HG03025 (cell line): Measurements from ENCODE around the gene BFSP1.

ENCODE experiments used
- ATAC-seq: cut with Tn5 transposase; IDR thresholded peaks from one replicate; pipeline ENCODE4 v1.9.1; 2021; ENCODE audit warnings: mild to moderate bottlenecking, moderate library complexity; ENCODE audit not compliant: unreplicated experiment, low FRiP score

The BFSP1 gene

DNA sequence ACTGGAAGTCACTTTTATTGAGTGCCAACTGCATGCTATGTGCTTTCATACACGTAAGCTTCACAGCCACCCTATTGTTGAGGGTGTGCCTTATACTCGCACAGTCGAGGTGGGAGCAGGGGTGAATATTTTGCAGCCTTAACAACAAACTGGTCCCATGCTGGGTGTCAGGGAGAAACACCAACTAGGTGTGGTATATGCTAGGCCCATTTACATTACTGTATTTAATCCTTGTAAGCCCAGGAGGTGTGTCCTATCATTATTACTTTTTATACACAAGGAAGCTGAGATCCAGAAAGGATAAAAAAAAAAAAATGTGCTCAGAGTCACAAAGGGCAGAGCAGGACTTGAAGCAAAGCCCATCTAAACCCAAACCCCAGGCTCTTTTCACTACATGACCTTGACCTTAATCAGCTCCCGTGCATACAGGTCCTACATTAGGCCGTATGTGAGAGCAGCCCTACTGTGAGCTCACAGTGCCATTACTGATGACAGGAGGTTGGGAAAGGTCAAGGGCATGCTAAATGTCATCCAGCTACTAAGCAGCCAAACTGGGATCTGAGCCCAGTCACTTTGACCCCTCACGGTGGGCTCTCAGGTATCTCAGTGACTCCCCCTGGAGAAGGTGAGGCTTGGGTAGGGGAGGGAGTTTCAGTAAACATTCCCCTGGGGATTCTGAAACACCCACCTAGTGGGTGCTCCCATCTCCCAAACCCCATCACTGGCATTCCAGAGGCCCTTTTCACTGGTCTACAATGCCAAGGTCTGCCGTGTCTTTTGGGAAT, 61.7 kb downstream of the BFSP1 start:
- ATAC-seq: no peak

DNA sequence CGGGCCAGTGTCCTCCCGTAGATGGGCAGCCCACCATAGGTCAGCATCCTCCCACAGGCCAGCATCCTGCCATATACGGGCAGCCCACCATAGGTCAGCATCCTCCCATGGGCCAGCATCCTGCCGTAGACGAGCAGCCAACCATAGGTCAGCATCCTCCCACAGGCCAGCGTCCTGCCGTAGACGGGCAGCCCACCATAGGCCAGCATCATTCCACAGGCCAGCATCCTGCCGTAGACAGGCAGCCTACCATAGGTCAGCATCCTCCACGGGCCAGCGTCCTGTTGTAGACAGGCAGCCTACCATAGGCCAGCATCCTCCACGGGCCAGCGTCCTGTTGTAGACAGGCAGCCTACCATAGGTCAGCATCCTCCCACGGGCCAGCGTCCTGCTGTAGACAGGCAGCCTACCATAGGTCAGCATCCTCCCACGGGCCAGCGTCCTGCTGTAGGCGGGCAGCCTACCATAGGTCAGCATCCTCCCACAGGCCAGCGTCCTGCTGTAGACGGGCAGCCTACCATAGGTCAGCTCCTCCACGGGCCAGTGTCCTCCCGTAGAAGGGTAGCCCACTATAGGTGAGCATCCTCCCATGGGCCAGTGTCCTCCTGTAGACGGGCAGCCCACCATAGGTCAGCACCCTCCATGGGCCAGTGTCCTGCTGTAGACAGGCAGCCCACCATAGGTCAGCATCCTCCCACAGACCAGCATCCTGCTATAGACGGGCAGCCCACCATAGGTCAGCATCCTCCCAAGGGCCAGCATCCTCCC, 62.9 kb downstream of the BFSP1 start:
- no peak for ATAC-seq

DNA sequence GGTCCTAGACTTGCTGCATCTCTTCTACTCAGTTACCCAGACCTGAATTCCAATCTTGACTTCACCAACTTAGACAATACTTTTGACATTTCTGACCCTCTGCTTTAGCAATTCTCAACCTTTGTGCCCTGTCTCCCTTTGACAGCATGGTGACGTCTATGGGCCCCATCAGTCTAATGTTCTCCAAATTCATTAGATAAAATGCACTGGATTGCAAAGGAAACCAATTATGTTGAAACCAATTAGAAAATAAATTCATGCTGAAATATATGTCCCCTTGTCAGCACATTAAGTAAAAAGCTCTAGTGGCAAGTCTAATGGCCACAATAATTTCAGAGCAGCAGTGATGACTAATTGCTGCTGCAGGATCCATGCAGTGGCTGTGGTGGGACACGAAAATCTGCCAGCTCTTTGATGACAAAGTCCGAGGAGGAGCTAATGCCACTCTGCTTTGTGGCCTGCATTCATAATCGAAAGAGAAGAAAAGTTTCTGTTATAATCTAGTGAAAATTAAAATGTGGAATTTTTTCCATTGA, 64.0 kb downstream of the BFSP1 start:
- ATAC-seq: no peak

DNA sequence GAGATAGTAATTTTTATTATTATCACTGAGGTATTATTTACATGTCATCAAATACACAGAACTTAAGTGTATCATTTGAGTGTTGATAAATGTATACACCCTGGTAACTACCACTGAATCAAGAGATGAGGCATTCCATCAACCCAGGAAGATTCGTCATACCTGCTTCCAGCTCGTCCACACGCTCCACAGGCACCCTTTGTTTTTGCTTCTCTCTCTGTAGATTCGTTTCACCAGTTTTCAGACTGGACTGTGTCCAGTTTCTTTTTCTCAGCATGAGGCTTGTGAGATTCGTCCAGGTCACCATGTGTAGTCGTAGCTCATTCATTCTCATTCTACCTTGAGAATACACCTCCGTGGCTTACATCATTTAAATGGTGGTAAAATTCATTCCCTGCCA, 64.5 kb downstream of the BFSP1 start:
- ATAC-seq: no peak

DNA sequence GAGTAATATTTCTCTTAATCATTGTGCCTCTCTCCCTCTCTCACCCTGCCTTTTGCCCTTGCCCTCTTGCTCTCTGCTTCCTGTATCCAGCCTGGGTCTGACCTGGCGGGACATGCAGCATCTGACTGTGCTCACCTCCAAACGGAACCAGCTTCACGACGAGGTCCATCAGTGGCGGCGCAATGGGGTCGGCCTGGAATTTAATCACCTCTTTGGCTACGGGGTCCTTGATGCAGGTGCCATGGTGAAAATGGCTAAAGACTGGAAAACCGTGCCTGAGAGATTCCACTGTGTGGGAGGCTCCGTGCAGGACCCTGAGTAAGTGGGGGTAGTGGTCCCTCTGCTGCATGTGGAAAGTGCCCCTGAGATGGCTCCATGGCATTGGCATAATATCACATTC, 65.9 kb downstream of the BFSP1 start:
- no peak for ATAC-seq

DNA sequence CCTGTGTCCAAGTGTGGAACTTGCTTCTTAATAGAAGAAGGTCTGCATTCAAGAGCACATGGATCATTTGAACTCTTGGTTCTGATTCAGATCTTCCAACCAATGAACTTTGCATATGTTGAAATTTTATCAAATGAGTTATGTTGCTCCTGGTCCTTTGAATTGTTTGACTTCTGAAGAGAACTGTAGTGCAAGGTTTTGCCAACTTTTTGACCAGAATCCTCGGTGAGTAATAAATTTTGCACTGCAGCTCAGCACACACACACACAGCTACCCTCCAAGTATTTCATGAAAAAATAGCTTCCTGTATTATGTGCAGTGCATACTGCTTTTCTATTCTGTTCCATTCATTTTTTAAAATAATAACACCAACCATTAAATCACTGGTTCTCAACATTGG, 67.5 kb downstream of the BFSP1 start:
- ATAC-seq: no peak

DNA sequence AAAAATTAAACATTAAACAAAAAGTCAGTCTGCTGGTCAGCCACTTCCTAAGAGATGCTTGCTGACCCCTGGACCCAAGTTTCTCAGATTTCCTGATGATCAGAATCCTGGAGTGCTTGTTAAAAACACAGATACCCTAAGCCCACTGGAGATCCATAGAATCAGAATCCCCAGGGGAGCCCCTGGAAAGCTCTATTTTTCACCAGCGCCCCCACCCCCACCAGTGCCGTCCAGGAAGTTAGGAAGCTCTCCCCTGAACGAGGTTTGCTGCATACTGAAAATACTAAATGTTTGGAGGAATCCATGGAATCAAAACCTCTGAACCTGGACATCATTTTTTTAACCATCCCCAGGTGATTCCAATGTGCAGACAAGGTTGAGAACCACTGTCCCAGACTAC, 69.2 kb downstream of the BFSP1 start:
- no peak for ATAC-seq

DNA sequence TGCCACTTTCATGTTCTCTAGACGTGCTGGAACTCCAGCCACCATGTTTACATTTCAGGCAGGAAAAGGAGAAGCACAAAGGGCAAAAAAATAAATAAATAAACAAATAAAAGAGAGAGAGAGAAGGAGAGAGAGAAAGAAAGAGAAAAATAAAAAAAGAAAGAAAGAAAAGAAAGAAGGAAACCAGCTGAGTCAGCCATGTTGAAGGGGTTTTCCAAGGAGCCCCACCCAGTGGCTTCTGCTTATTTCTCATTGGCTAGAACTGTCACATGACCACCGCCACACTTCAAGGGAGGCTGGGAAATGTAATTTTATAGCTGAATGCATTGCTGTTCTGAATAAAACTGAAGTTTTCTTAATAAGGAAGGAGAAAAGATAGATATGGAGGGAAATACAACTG, 71.1 kb downstream of the BFSP1 start:
- no peak for ATAC-seq

DNA sequence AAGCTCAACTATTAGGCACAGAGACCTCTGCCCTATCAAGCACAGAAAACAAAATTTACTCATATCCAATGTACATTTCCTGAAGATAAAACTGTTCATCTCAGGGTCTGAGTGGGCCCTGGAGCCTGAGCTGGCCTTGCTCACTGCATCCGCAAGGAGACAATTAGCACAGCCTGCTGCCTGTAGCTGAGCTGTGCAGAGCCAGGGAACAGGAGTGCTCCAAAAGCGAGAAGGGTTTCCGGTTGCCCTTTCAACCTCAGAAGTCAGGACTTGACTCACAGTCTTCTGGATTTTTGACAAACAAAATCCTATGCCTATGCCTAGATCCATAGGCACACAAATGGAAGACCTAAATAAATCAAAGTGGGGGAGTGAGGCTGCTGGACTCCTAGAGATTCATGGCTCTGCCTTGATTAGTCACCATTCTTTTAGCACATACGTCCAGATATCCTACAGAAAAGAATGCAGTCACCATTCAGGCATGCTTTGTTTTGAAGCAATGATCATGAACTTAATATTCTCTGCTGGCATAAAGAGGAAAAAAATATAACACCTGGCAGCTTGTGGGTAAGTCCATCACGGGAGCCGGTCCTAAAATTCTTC, 73.5 kb downstream of the BFSP1 start:
- no peak for ATAC-seq

DNA sequence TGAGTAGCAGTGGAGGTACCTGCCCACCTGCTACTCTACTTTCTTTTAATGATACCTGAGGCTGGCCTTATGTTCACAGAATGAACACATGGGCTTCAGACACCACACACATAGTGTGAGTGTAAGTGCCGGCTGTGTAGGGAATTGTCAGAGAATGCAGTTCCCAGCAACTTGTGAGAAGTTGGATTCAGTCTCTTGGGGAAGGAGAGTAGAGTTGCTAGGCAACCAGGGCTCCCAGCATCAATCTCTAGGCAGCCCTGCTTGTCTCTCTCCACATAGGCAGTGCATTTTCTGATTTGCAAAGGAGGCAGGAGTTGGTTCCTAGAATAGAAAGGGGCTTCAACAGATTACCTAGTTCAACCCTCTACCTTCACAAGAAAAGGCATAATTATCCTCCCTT, 74.1 kb downstream of the BFSP1 start:
- no peak for ATAC-seq

DNA sequence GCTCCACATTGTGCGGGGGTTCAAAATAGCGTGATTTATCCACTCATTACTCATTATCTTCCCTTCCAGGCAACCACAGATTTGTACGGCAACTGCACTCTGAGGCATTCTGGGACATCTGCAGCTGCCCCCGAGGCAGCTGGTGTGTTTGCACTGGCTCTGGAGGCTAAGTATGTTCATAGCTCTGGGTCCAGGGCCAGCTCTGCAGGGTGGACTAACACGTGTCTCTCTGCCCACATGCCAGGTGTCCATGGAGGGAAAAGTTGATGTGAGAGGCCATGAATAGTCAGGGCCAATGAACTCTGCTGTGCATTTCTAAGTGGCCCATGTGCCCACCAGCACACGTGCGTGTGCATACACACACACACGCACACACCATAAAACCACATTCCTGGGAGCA, 74.9 kb downstream of the BFSP1 start:
- ATAC-seq: no peak

DNA sequence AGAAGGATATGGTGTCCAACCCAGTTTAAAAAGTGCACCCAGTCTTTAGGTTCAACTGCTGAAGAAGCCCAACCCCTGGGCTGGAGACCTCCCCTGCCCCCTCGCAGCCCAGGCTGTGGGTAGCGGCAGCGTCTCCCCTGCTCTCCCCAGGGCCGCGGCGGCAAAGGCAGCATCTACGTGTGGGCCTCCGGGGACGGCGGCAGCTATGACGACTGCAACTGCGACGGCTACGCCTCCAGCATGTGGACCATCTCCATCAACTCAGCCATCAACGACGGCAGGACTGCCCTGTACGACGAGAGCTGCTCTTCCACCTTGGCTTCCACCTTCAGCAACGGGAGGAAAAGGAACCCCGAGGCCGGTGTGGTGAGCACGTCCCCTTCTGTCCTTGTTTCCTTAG, 77.6 kb downstream of the BFSP1 start:
- no peak for ATAC-seq

DNA sequence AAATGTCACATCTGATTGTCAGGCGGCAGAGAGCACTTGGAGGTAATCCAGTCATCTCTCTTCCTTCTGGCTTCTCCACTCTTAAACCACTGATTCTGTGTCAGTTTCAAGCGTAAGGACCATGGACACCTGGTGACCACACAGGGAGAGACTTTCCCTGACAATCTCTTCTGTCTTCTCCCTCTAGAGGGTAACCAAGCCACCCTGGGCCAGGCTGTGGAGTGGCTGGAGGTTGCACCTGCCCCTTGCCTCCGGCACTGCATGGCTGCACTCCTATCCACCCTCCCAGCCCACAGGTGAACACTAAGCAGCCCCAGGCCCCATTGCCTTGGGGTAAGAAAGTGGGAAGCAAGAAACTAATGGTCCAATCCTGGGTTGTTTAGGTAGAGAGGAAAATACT, 78.7 kb downstream of the BFSP1 start:
- no peak for ATAC-seq

DNA sequence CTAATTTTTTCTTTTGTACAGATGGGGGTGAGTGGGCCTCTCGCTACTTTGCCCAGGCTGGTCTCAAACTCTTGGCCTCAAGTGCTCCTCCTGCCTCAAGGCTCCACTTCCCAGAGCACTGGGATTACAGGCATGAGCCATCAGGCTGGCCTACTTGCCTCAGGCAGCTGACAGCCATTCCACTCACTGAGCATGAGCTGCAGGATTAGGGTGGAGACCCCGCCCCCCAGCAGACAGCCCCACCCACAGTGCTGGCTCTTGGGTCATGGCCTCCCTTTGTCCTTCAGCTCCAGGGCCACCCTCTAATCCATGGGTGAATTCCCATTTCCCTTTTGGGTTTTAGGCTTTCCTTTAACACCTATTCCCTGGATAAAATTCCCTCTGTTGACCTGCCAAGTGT, 82.1 kb downstream of the BFSP1 start:
- ATAC-seq: no peak

DNA sequence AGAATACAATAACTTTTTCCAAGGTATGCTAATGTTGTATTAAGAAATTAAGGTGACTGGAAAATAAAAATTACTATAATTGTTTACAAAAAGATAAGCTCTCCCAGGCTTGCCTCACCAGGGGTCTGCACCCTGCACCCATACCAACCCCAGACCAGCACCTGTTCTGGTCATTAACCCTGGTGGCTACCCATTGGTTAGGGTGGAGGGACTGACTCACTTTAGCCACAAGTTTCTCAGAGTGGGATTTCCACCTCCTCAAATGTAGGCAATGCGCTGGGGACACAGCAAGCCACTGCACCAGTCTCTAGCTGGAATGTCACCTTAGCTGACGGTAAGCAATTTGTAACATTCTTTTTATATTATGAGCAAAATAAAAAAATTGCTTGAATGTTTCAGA, 83.1 kb downstream of the BFSP1 start:
- no peak for ATAC-seq

DNA sequence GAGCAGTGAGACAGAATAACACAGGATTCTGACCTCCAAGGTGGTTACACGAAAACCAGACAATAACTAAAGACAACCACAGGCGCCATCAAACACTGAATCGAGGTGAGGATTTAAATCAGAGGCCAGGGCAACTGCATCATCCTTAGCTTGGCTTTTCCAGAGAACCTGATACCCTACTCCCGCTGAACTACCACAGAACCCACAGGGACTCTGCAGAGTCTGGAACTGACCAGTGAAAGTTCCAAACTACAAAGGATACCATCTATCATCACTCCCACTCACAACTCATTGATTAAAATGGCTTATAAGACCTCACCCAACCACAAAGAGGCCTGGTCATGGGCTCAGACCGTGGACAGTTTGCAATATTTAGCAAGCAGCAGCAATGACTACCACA, 85.0 kb downstream of the BFSP1 start:
- ATAC-seq: no peak

DNA sequence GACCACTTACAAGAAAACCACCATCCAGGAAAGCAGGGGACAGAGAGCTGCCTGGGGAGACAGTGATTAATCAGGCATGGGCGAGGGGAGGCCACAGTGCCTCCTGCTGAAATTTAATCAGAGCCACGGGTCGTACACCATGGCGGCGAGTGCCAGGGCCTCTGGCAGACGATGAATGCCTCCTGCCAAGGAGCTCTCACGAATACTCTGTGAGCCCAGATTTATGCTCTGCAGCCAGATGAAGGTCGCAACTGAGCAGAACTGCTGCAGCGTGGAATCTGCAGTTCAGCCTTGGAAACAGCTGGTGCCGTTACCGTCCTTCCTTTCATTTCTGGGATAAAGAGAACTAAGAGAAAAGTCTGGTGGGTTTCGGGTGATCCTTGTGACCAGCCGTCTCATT, 85.6 kb downstream of the BFSP1 start:
- no peak for ATAC-seq

DNA sequence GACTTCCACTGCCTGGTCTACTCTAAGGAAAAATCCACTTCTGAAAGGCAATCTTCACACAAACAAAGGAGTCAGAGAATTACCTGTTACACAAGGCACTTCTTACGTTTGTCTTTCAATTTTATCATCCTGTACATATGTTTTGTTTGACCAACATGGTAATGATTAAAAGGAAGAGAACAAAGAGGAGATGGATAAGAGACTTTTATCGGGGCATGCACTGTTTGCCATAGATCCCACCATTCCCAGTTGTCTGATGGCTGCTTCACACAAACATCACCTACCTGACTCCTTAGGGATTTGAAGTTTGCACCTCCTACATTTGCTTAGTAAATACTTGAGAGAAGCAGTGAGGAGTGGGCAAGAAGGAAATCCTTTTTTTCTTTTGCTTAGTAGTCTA, 87.1 kb downstream of the BFSP1 start:
- ATAC-seq: no peak
